Daoy (cell line): ENCODE measurements around the gene PRR16. TPM values are rescaled to one million over a fixed set of nuclear protein-coding genes. Genes with fewer than 3 reads are reported as not detected.

Experiments used
- DNase-seq: peaks from one replicate; pipeline ENCODE4 v3.0.0-alpha.2; 2015; ENCODE audit warnings: low read depth
- total RNA-seq: library from RNA; depleted of rRNA; stranded (reverse); fragments of >200 nt; shearing (Covaris generic); gene quantifications from 2 replicates; pipeline ENCODE4 v1.2.3, GENCODE V29; 2014

PRR16 gene
- total RNA-seq, 1 experiment from 2014 or later, result 1.3 TPM

- no peak for DNase-seq
Observed at GRCh38 chr5:120730214-120730613, 266.1 kb downstream of the PRR16 start.

DNA sequence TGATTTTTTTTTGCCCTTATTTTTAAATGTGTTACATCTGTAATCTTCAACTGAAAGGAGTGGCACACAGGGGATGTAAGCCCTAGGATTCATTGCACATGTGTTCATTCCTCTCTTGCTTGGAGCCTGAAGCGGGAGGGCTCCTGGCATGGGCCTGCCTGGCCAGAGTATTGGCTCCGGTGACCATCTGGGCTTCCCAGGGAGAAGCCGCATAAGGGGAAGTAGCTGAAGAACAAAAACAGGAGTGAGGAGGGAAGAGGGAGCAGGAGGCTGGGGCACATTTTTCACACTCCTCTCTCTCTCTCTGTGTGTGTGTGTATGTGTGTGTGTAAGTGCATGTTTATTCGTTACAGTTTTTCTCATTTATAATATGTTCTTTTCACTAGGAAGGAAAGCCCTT lies 269.9 kb downstream of the PRR16 start:
- no peak for DNase-seq

GRCh38 chr5:120735076-120735475 lies 271.0 kb downstream of the PRR16 start:
- DNase-seq, result no peak
